Liver (tissue), 3 donors: ENCODE results near the gene ESRP2.

Experiments used
- CTCF ChIP-seq: fragments of 150-350 bp; IDR thresholded peaks from 2 replicates; pipeline ENCODE4 v1.5.1; 2017; ENCODE audit warnings: improper control_type of control experiment, low read depth, low read length; ENCODE audit not compliant: missing input control
- FOXA1 ChIP-seq: IDR thresholded peaks from 2 replicates; pipeline ENCODE4 v1.6.1; 2016; ENCODE audit warnings: antibody characterized with exemption
- GABPA ChIP-seq, 2 donors: IDR thresholded peaks in 1 of 2; conservative IDR thresholded peaks in 1 of 2; 2 replicates each; pipeline ENCODE4 v1.6.1; 2016; ENCODE audit warnings: antibody characterized with exemption in 2 of 2, mild to moderate bottlenecking in 1 of 2, moderate library complexity in 1 of 2
- donor health status: healthy.
- donor health status: healthy.

GRCh38 chr16:68283801-68284598 lies 48.1 kb upstream of the ESRP2 start:
- TF ChIP-seq CTCF (no peak), FOXA1 (no peak), GABPA (IDR thresholded peaks at IDR 0.05 in 1 of 2, conservative IDR thresholded peaks at IDR 0.05 in 1 of 2) (no peak)
